Naive thymus-derived CD4-positive, alpha-beta T cell (primary cell): ENCODE data around the gene PAX8. TPM values are rescaled to one million over a fixed set of nuclear protein-coding genes. Genes with fewer than 3 reads are reported as not detected.

ENCODE experiments used
- ATAC-seq: fragments of 150-1000 bp; cut with Tn5 transposase; 2 replicates; pipeline ENCODE4 v1.10.0; 2021; ENCODE audit warnings: mild to moderate bottlenecking, moderate library complexity
- CTCF ChIA-PET: fragments of 350-600 bp; sonication (Branson Sonifier 250); formaldehyde crosslinking; loops from one replicate; lab custom pipeline; 2021; ENCODE audit warnings: antibody characterized with exemption; lab: Charles Lee
- POLR2A ChIA-PET: fragments of 350-600 bp; sonication (Branson Sonifier 250); formaldehyde crosslinking; loops from one replicate; lab custom pipeline; 2021; ENCODE audit warnings: antibody characterized with exemption, inconsistent platforms; lab: Charles Lee
- DNase-seq, 9 donors: peaks; one replicate each; pipeline versions ENCODE4 v3.0.0 to v3.0.0-alpha.2; 2020 to 2022; ENCODE audit warnings: mixed read lengths in 1 of 9
- H3K27ac ChIP-seq: one replicate; pipeline ENCODE4 v1.7.0; 2013; ENCODE audit warnings: mild to moderate bottlenecking, low read depth, low read length, moderate library complexity
- H3K27me3 ChIP-seq, 2 donors: one replicate each; pipeline ENCODE4 v1.7.0; 2013; ENCODE audit warnings: low read length in 2 of 2, mild to moderate bottlenecking in 2 of 2, moderate library complexity in 2 of 2; ENCODE audit not compliant: control insufficient read depth in 2 of 2, insufficient read depth in 2 of 2
- H3K36me3 ChIP-seq, 3 experiments: 1 replicate in 2 of 3; 2 replicates in 1 of 3; pipeline ENCODE4 v1.7.0; 2013; ENCODE audit warnings: low read length in 3 of 3, mild to moderate bottlenecking in 3 of 3, moderate library complexity in 1 of 3; ENCODE audit not compliant: insufficient read depth in 3 of 3, control insufficient read depth in 2 of 3
- H3K4me1 ChIP-seq, 2 donors: one replicate each; pipeline ENCODE4 v1.7.0; 2013; ENCODE audit warnings: low read length in 2 of 2, mild to moderate bottlenecking in 2 of 2, moderate library complexity in 1 of 2; ENCODE audit not compliant: control insufficient read depth in 2 of 2, insufficient read depth in 2 of 2
- H3K4me3 ChIP-seq: 2 replicates; pipeline ENCODE4 v1.7.0; 2013; ENCODE audit warnings: mild to moderate bottlenecking, low read length
- H3K9me3 ChIP-seq, 3 experiments: 1 replicate in 2 of 3; 2 replicates in 1 of 3; pipeline ENCODE4 v1.7.0; 2013; ENCODE audit warnings: low read length in 3 of 3; ENCODE audit not compliant: control insufficient read depth in 2 of 3
- H3K27ac Mint-ChIP-seq, 9 donors: one replicate each; pipeline ENCODE4 v1.8.0; 2020 to 2022; ENCODE audit warnings: mixed read lengths in 9 of 9, mild to moderate bottlenecking in 8 of 9, moderate library complexity in 5 of 9, inconsistent platforms in 2 of 9
- H3K27me3 Mint-ChIP-seq, 5 donors: one replicate each; pipeline ENCODE4 v1.8.0; 2021 to 2022; ENCODE audit warnings: mixed read lengths in 5 of 5, mild to moderate bottlenecking in 1 of 5
- H3K36me3 Mint-ChIP-seq, 5 donors: one replicate each; pipeline ENCODE4 v1.8.0; 2020 to 2022; ENCODE audit warnings: mixed read lengths in 5 of 5, mild to moderate bottlenecking in 3 of 5, inconsistent platforms in 1 of 5
- H3K4me1 Mint-ChIP-seq, 7 donors: one replicate each; pipeline ENCODE4 v1.8.0; 2020 to 2022; ENCODE audit warnings: mixed read lengths in 7 of 7, mild to moderate bottlenecking in 3 of 7, inconsistent platforms in 1 of 7
- H3K4me3 Mint-ChIP-seq, 10 donors: one replicate each; pipeline ENCODE4 v1.8.0; 2020 to 2022; ENCODE audit warnings: mild to moderate bottlenecking in 10 of 10, mixed read lengths in 10 of 10, moderate library complexity in 6 of 10, inconsistent platforms in 2 of 10
- H3K9me3 Mint-ChIP-seq, 11 donors: one replicate each; pipeline ENCODE4 v1.8.0; 2020 to 2022; ENCODE audit warnings: mixed read lengths in 11 of 11, mild to moderate bottlenecking in 4 of 11, inconsistent platforms in 1 of 11, moderate library complexity in 1 of 11
- intact Hi-C, 2 donors: fragments of 100-400 bp; cut with micrococcal nuclease; formaldehyde crosslinking; loops; one replicate each; pipeline ENCODE4 v1.15.1; 2023
- polyA plus RNA-seq, 2 donors: library from polyadenylated mRNA; unstranded; fragments of 300-500 nt; fragmentation: Illumina TruSeq; gene quantifications; one replicate each; pipeline ENCODE4 v1.2.3, GENCODE V29; 2021
- total RNA-seq, 6 experiments: library from RNA in 5 of 6; stranded (reverse) in 5 of 6; gene quantifications; 1 replicate in 5 of 6; 2 replicates in 1 of 6; pipeline ENCODE4 v1.2.3 and lab custom pipeline; 2021 to 2026

PAX8 gene
- total and polyA plus RNA-seq, 7 experiments from 2014 or later, result 0.09 to 1.5 (median 1.2) TPM

DNA sequence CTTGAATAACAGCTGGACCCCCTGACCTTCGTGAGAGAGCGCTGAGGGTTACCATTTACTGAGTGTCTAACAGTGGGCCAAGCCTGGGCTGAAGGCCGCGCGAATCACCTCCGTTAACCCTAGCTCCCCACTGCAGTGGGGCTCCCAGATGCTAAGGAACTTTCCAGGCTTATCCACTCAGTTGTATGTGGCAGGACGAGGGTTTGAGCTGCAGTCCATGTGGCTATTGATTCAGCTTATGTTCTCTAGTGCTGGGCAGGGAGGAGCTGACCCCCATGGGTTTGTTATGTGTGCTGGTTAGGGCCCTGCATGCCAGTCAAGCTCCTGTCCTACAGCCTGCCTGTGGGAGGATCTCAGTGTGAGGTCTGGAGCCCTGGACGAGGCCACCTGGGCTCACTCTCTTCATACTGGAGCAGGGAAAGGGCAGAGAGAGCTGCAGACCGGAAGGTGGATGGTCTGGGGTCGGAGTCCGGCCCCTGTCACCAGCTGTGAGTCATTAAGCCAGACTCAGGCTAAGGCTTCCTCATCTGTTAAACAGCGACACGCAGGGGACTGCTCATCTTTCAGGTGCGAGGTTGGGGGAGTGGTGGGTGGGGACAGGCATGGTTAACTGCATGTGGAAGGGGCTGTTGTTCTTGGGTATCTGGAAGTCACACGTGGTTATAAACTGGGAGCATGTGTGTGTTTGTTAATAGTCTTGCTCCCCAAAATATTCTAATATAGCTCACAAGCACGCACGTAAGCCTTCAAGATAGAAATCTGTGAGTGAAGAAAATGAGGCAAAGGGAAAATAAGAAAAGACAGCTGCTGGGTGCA is 98.4 kb downstream of the PAX8 start:
- DNase-seq (no peak), ATAC-seq (no peak)
- intact Hi-C loops, result loop anchor here in 1 of 2 donors (1.0 to 5.0 kb wide), 2 partner anchors 42 to 193 kb away; no protein-coding TSS in a partner anchor
- Histone ChIP-seq H3K4me1 (peaks cover 84 to 88% of the 10 kb centered on the region in 2 donors), H3K9me3 (no peaks in the 10 kb centered on the region), H3K36me3 (peaks cover 4 to 37% (median 6%) of the 10 kb centered on the region in 3 experiments), H3K4me3 (peak overlapping the region; percentile 24), H3K27ac (peak overlapping the region; percentile 58), H3K27me3 (no peaks in the 10 kb centered on the region)
- Mint-ChIP-seq H3K36me3 (peaks cover 8 to 62% (median 19%) of the 10 kb centered on the region in 5 donors), H3K4me3 (peak overlapping the region; percentile 47 to 97 (median 82)), H3K27me3 (no peaks in the 10 kb centered on the region), H3K9me3 (peaks cover 0 to 1% (median 0%) of the 10 kb centered on the region in 11 donors), H3K4me1 (peaks cover 73 to 94% (median 86%) of the 10 kb centered on the region in 7 donors), H3K27ac (peak overlapping the region; percentile 77 to 96 (median 93))
- POLR2A ChIA-PET, result interaction anchor here (0.8 to 2.9 kb wide), 12 partner anchors 9 to 185 kb away, joined by 3 to 14 read pairs (median 5); no protein-coding TSS in a partner anchor
- CTCF ChIA-PET, result interaction anchor here (1.2 to 5.3 kb wide), 9 partner anchors 7 to 47 kb away, joined by 3 to 105 read pairs (median 4); no protein-coding TSS in a partner anchor

DNA sequence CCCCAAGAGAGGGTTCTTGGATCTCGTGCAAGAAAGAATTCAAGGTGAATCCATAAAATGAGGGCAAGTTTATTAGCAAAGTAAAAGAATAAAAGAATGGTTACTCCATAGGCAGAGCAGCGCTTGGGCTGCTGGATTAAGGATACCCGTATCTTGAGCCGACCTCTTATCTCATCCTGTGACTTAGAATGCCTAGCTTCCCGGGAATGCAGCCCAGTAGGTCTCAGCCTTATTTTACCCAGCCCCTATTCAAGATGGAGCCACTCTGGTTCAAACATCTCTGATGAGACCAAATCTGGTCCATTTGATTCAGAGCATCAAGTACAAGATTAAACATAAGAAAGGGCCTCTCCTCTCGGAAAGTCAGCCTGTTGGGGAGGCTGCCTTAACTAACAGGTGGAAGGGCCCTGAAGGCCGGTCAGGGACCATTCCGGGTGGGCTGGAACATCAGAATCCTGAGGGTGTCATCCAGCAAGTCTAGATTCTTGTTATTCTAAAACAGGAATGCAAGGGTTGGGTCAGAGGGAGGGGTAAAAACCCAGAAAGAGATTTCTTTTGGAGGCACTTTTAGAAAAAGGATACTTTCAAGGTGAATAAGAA is 99.2 kb downstream of the PAX8 start:
- Histone ChIP-seq H3K9me3 (no peaks in the 10 kb centered on the region), H3K27ac (peak overlapping the region; percentile 58), H3K4me1 (peaks cover 78 to 80% of the 10 kb centered on the region in 2 donors), H3K36me3 (peaks cover 0 to 29% (median 6%) of the 10 kb centered on the region in 3 experiments), H3K27me3 (no peaks in the 10 kb centered on the region), H3K4me3 (no peak overlapping the region)
- Mint-ChIP-seq H3K4me3 (peak overlapping the region; percentile 76 to 99 (median 92)), H3K36me3 (peaks cover 8 to 67% (median 19%) of the 10 kb centered on the region in 5 donors), H3K27me3 (peaks cover 0 to 3% (median 0%) of the 10 kb centered on the region in 5 donors), H3K27ac (peak overlapping the region; percentile 83 to 96 (median 93)), H3K9me3 (peaks cover 0 to 5% (median 0%) of the 10 kb centered on the region in 11 donors), H3K4me1 (peaks cover 70 to 90% (median 84%) of the 10 kb centered on the region in 7 donors)
- no peak for DNase-seq
- POLR2A ChIA-PET, result interaction anchor here (0.8 to 2.9 kb wide), 9 partner anchors 11 to 69 kb away, joined by 3 to 14 read pairs (median 4); no protein-coding TSS in a partner anchor
- ATAC-seq, result no peak
- CTCF ChIA-PET, result interaction anchor here (1.2 to 7.9 kb wide), 7 partner anchors 11 to 43 kb away, joined by 3 to 105 read pairs (median 9); no protein-coding TSS in a partner anchor
- intact Hi-C loops, result loop anchor here (1.0 to 10.0 kb wide), 6 partner anchors 41 to 1125 kb away; partner anchors contain the start of genes CKAP2L (in 1 of the 2), SLC20A1 (in 1 of the 2) and TMEM87B (in 1 of the 2)

- peaks cover 69 to 86% (median 79%) of the 10 kb centered on the region in 7 donors for H3K4me1 Mint-ChIP-seq
- Histone ChIP-seq H3K27me3 (no peaks in the 10 kb centered on the region), H3K9me3 (no peaks in the 10 kb centered on the region), H3K36me3 (peaks cover 0 to 24% (median 6%) of the 10 kb centered on the region in 3 experiments), H3K27ac (peak overlapping the region; percentile 58), H3K4me1 (peaks cover 74 to 76% of the 10 kb centered on the region in 2 donors), H3K4me3 (no peak overlapping the region)
- DNase-seq (peak in 1 of 9 donors; percentile 48), ATAC-seq (no peak)
- H3K27ac Mint-ChIP-seq, result peak overlapping the region; percentile 83 to 96 (median 93)
- H3K4me3 Mint-ChIP-seq, result peak overlapping the region; percentile 39 to 99 (median 92)
- CTCF ChIA-PET, result interaction anchor here (1.9 to 7.9 kb wide), 2 partner anchors 26 to 42 kb away, joined by 9 to 80 read pairs; no protein-coding TSS in a partner anchor
- peaks cover 7 to 71% (median 18%) of the 10 kb centered on the region in 5 donors for H3K36me3 Mint-ChIP-seq
- POLR2A ChIA-PET, result interaction anchor here (0.8 to 2.9 kb wide), 7 partner anchors 11 to 72 kb away, joined by 3 to 14 read pairs (median 4); no protein-coding TSS in a partner anchor
- peaks cover 0 to 5% (median 0%) of the 10 kb centered on the region in 11 donors for H3K9me3 Mint-ChIP-seq
- peaks cover 0 to 3% (median 0%) of the 10 kb centered on the region in 5 donors for H3K27me3 Mint-ChIP-seq
- intact Hi-C loops, result loop anchor here (10.0 kb wide), 4 partner anchors 414 to 1124 kb away; partner anchors contain the start of genes CKAP2L (in 1 of the 2), SLC20A1 (in 1 of the 2) and TMEM87B (in 1 of the 2)
Observed at GRCh38 chr2:113178891-113179290, 99.8 kb downstream of the PAX8 start.

GRCh38 chr2:113178069-113178746 is 100.5 kb downstream of the PAX8 start:
- H3K9me3 Mint-ChIP-seq, result peaks cover 0 to 5% (median 0%) of the 10 kb centered on the region in 11 donors
- ATAC-seq (no peak), DNase-seq (no peak)
- CTCF ChIA-PET, result interaction anchor here (7.9 kb wide), 1 partner anchor 41 kb away, joined by 80 read pairs; no protein-coding TSS in a partner anchor
- peaks cover 0 to 17% (median 6%) of the 10 kb centered on the region in 3 experiments for H3K36me3 ChIP-seq
- H3K36me3 Mint-ChIP-seq, result peaks cover 4 to 70% (median 18%) of the 10 kb centered on the region in 5 donors
- H3K4me1 Mint-ChIP-seq, result peaks cover 68 to 86% (median 79%) of the 10 kb centered on the region in 7 donors
- H3K27me3 Mint-ChIP-seq, result peaks cover 0 to 5% (median 0%) of the 10 kb centered on the region in 5 donors
- POLR2A ChIA-PET, result interaction anchor here (1.0 to 1.7 kb wide), 4 partner anchors 20 to 73 kb away, joined by 4 to 7 read pairs (median 4); no protein-coding TSS in a partner anchor
- intact Hi-C loops, result loop anchor here (10.0 kb wide), 4 partner anchors 413 to 1123 kb away; partner anchors contain the start of genes CKAP2L (in 1 of the 2), SLC20A1 (in 1 of the 2) and TMEM87B (in 1 of the 2)
- peak overlapping the region; percentile 78 to 99 (median 92) for H3K4me3 Mint-ChIP-seq
- no peaks in the 10 kb centered on the region for H3K27me3 ChIP-seq
- H3K4me1 ChIP-seq, result peaks cover 72 to 73% of the 10 kb centered on the region in 2 donors
- H3K27ac Mint-ChIP-seq, result peak overlapping the region; percentile 83 to 96 (median 93)
- peak overlapping the region; percentile 58 for H3K27ac ChIP-seq
- no peaks in the 10 kb centered on the region for H3K9me3 ChIP-seq
- no peak overlapping the region for H3K4me3 ChIP-seq

- Histone ChIP-seq H3K9me3 (no peaks in the 10 kb centered on the region), H3K4me1 (peaks cover 73 to 80% of the 10 kb centered on the region in 2 donors), H3K27ac (peak overlapping the region; percentile 92), H3K36me3 (peaks cover 0 to 6% (median 4%) of the 10 kb centered on the region in 3 experiments), H3K4me3 (peak overlapping the region; percentile 80), H3K27me3 (no peaks in the 10 kb centered on the region)
- Mint-ChIP-seq H3K4me1 (peaks cover 68 to 86% (median 82%) of the 10 kb centered on the region in 7 donors), H3K4me3 (peak overlapping the region; percentile 87 to 99 (median 94)), H3K36me3 (peaks cover 4 to 69% (median 18%) of the 10 kb centered on the region in 5 donors), H3K9me3 (peaks cover 0 to 5% (median 0%) of the 10 kb centered on the region in 11 donors), H3K27ac (peak overlapping the region; percentile 77 to 96 (median 92)), H3K27me3 (peaks cover 0 to 5% (median 0%) of the 10 kb centered on the region in 5 donors)
- ChIA-PET CTCF (interaction anchor here (0.6 to 7.9 kb wide), 4 partner anchors 19 to 195 kb away, joined by 3 to 80 read pairs (median 30); no protein-coding TSS in a partner anchor), POLR2A (interaction anchor here (1.7 to 12.9 kb wide), 6 partner anchors 12 to 39 kb away, joined by 7 to 172 read pairs (median 20); no protein-coding TSS in a partner anchor)
- ATAC-seq (no peak), DNase-seq (no peak)
- intact Hi-C loops, result loop anchor here (1.0 to 10.0 kb wide), 5 partner anchors 10 to 1122 kb away; partner anchors contain the start of genes CKAP2L (in 1 of the 2), SLC20A1 (in 1 of the 2) and TMEM87B (in 1 of the 2)
Observed at GRCh38 chr2:113176696-113177355, 101.9 kb downstream of the PAX8 start.
